HG02759 (cell line): ENCODE measurements around the gene NGEF.
"Not testable (repeated sequence)": the region's sequence is repeated elsewhere in the genome, so short reads cannot be mapped to it uniquely, and the experiment has no call there.

Experiments used
- ATAC-seq: cut with Tn5 transposase; IDR thresholded peaks from one replicate; pipeline ENCODE4 v1.9.1; 2021; ENCODE audit warnings: mild to moderate bottlenecking, moderate library complexity; ENCODE audit not compliant: unreplicated experiment

NGEF gene

GRCh38 chr2:233013027-233013461, at the start of gene NGEF:
NGEF (minus strand) TSS chr2:233013256; CDS start chr2:232974890, 38,366 bp downstream.
- ATAC-seq, result no peak

GRCh38 chr2:233062451-233062850, 49.4 kb upstream of the NGEF start:
- no peak for ATAC-seq

GRCh38 chr2:233061591-233062450, 48.8 kb upstream of the NGEF start:
- ATAC-seq, result peak; percentile 15

- peak; percentile 15 for ATAC-seq
Observed at GRCh38 chr2:233060980-233061590, 48.0 kb upstream of the NGEF start.

GRCh38 chr2:233060501-233060979, 47.5 kb upstream of the NGEF start:
- ATAC-seq, result no peak

- ATAC-seq, result peak; percentile 53
Observed at GRCh38 chr2:233059797-233060500, 46.9 kb upstream of the NGEF start, which contains the start of gene INPP5D. INPP5D (plus strand) TSS chr2:233060342; CDS start chr2:233060479, 137 bp downstream.

- no peak for ATAC-seq
Observed at GRCh38 chr2:233059547-233059796, 46.4 kb upstream of the NGEF start.

- no peak for ATAC-seq
Observed at GRCh38 chr2:233058717-233059546, 45.9 kb upstream of the NGEF start.

GRCh38 chr2:233056961-233057605, 44.0 kb upstream of the NGEF start:
- no peak for ATAC-seq

- no peak for ATAC-seq
Observed at GRCh38 chr2:233055362-233055761, 42.3 kb upstream of the NGEF start.

- peak; percentile 65 for ATAC-seq
Observed at GRCh38 chr2:233053928-233054784, 41.1 kb upstream of the NGEF start.

- not testable (repeated sequence) for ATAC-seq
Observed at GRCh38 chr2:233052517-233052916, 39.5 kb upstream of the NGEF start.

GRCh38 chr2:233051241-233052149, 38.4 kb upstream of the NGEF start:
- ATAC-seq, result no peak

- no peak for ATAC-seq
Observed at GRCh38 chr2:233049194-233049761, 36.2 kb upstream of the NGEF start.

- no peak for ATAC-seq
Observed at GRCh38 chr2:233048569-233049193, 35.6 kb upstream of the NGEF start.

GRCh38 chr2:233047667-233048066, 34.6 kb upstream of the NGEF start:
- ATAC-seq, result no peak

GRCh38 chr2:233047206-233047605, 34.1 kb upstream of the NGEF start:
- ATAC-seq, result no peak
